NCI-H1694 treated with DMSO at 0.1 percent for 48 hours (cell line): ENCODE data around the gene BAX.
A peak's percentile ranks its signal among the peaks of the same experiment; 100 is the strongest.

Experiments
- DNase-seq: peaks from one replicate; lab custom pipeline; 2025; lab: John Stamatoyannopoulos, UW

BAX gene

GRCh38 chr19:48963371-48964204 lies 8.9 kb downstream of the BAX start:
- no peak for DNase-seq

- no peak for DNase-seq
Measured at GRCh38 chr19:48964205-48965039, 9.7 kb downstream of the BAX start.

GRCh38 chr19:48965040-48965805 lies 10.5 kb downstream of the BAX start, which contains the start of gene FTL:
Gene FTL, plus strand, starts transcription at chr19:48965309. Its CDS starts 199 bp downstream, at chr19:48965508.
- peak; percentile 89 for DNase-seq

- DNase-seq: peak; percentile 86
Measured at GRCh38 chr19:48965806-48966540, 11.3 kb downstream of the BAX start.

GRCh38 chr19:48966541-48967345 lies 12.1 kb downstream of the BAX start:
- no peak for DNase-seq

GRCh38 chr19:48967346-48968178 lies 12.9 kb downstream of the BAX start:
- DNase-seq: no peak

GRCh38 chr19:48968179-48968661 lies 13.5 kb downstream of the BAX start:
- no peak for DNase-seq

GRCh38 chr19:48968813-48969218 lies 14.1 kb downstream of the BAX start:
- DNase-seq: no peak

- no peak for DNase-seq
Measured at GRCh38 chr19:48969276-48970138, 14.8 kb downstream of the BAX start.

- DNase-seq: no peak
Measured at GRCh38 chr19:48970139-48970766, 15.6 kb downstream of the BAX start.

- peak; percentile 51 for DNase-seq
Measured at GRCh38 chr19:48970923-48971395, 16.3 kb downstream of the BAX start.

GRCh38 chr19:48975947-48976847 lies 21.5 kb downstream of the BAX start:
- peak; percentile 28 for DNase-seq

- DNase-seq: no peak
Measured at GRCh38 chr19:48977061-48977460, 22.4 kb downstream of the BAX start.

GRCh38 chr19:48982280-48982679 lies 27.6 kb downstream of the BAX start:
- DNase-seq: no peak

- DNase-seq: no peak
Measured at GRCh38 chr19:48985711-48986110, 31.0 kb downstream of the BAX start.

- no peak for DNase-seq
Measured at GRCh38 chr19:48986211-48986610, 31.5 kb downstream of the BAX start.

- no peak for DNase-seq
Measured at GRCh38 chr19:48987323-48987722, 32.6 kb downstream of the BAX start.
